NOMO-1 treated with DMSO at 0.1 percent for 48 hours (cell line): ENCODE measurements around the gene SUMO3.
A peak's percentile ranks its signal among the peaks of the same experiment; 100 is the strongest.

Experiments used
- DNase-seq: peaks from one replicate; lab custom pipeline; 2025; ENCODE audit not compliant: unreplicated experiment; lab: John Stamatoyannopoulos, UW

SUMO3 gene

GRCh38 chr21:44831227-44831860 lies 13.5 kb upstream of the SUMO3 start:
- peak; percentile 46 for DNase-seq

- no peak for DNase-seq
Observed at GRCh38 chr21:44829507-44830092, 11.7 kb upstream of the SUMO3 start.

DNA sequence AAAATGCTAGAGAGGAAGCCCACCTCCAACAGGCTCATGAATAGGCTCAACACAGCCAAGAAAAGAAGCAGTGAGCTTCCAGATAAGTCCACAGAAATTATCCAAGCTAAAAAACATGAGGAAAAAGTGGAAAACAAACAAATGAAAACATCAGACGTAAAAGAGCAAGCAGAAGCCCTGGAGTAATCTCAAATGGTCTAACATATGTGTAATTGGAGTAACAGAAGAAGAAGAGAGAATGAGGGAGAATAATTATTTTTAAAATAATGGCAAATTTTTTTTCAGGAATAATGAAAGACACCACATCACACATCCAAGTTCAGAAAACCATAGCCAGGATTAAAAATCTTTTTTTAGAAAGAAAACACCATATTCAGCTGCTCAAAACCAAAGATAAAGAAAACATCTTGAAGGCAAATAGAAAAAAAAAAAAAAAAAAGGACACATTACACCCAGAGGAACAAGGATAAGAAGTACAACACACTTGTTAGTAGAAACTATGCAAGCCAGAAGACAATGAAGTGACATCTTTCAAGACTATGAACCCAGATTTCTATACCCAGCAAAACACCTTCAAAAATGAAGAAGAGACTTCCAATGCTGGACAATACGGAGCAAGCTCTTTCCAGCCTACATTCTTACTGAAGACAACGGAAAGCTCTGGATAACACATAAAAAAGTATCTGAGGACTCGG lies 10.6 kb upstream of the SUMO3 start:
- DNase-seq, result no peak

DNA sequence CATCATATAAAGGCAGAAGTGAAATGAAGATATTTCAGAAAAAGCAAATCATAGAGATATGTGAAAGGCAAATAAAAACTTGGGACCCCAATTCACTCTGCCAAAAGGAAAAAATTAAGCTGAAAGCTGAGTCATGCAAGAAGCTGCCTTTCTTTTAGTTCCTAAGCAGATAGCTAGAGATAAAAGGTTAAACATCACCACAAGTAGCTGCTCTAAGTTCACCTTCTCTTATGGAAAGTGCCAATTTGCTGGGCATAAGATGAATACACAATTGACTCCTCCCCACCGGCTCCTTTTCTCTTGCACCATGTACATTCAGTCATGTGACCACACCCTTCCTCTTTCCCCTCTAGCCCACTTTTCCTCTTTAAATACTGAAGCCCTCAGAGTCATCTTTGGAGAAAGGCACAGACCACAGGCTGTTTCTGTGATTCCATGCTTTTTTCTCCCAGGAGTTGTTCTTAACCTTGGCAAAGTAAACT lies 5.4 kb upstream of the SUMO3 start:
- DNase-seq, result peak; percentile 36

DNA sequence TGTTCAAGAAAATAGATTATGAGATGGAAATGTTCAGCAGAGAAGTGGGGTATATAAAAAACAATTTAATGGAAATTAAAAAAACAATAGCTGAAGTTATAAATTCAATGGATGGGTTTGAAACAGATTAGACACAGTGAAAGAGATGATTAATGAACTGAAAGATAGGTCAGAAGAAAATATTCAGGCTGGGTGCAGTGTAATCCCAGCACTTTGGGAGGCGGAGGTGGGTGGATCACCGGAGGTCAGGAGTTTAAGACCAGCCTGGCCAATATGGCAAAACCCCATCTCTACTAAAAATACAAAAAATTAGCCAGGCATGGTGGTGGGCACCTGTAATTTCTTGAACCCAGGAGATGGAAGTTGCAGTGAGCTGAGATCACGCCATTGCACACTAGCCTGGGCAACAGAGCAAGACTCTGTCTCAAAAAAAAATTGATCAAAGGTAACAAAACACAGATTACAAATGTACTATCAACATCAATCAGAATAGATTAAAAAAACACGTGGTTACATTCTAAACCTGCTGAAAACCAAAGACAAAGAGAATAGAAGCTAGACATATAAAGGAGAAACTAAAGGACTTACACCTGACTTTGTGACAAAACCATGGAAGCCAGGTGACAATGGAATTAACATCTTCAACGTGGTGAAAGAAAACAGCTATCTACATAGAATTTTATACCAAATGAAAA lies 4.8 kb upstream of the SUMO3 start:
- peak; percentile 6 for DNase-seq

DNA sequence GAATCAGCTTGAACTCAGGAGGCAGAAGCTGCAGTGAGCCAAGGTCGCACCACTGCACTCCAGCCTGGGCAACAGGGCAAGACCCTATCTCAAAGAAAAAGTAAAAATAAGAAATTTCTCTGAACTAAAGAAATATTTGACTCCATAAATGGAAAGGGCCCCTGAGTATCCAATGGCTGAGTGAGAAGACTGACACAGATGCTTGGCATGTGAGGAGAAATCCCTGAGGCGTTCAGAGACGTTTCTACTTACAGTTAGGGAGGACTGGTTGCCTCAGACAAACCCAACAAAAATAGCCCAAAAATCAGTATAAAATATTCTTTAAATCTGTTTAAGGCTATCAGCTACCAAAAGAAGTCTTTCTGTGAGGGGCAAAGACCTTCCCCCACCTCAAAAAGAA lies 3.0 kb upstream of the SUMO3 start:
- no peak for DNase-seq

DNA sequence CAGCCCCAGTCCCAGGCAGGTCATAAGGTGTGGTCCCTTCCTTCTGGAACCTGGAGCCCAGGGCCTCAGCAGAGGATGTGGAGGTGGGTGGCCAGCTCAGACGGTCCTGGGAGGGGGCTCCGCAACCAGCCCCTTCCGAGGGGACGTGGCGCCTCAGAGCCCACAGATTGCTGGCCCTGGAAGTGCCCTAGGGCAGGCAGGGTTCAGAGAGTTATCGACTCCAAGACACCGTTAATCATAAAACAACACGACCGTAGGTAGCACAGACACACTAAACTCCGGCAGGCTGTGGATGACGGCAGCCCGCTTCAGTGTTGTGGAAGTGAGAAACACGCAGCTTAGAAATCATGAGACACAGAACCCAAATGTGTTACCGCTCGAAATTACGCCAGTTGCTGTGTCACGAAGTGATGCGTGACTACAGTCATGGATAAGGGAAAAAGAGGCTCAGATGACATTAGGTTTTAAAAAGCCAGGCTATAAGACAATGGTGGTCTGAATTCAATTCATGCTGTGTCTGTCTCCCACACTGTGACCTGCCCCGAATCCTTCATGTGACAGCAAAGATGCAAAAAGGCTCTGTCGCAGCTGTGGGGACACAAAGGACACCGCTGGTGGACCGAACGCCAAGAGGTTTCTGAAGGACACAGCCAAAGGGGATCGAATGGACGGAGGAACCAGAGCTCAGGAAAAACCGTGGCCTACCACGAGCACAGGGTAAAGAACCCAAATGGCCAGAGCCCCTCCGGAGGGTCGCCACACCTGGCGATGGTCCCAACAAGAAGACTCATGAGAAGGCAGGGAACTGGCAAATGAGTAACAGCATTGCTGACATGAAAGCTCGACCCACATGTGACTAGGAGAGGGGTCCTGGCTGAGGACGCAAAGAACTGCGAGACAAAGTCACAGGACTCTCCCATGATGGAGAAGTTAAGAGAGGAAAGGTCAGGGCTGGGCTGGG lies 1.7 kb upstream of the SUMO3 start:
- no peak for DNase-seq

DNA sequence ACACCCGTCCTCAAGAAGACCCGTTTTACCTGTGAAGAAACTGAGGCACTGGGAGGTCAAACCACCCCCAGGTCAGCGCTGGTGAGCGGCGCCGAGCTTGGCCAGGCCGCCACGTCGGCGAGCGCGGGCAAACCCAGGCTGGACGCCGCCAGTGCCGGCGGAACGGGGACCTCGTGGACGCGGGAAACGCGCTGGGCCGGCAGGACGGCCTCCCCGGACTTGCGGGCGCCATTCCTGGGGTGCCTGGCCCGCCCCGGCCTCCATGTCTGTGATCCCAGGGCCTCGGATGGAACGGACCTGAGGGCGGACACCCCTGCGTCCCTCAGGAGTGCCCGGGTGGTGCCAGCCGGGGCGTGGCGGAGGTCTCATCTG lies 764 bp upstream of the SUMO3 start:
- no peak for DNase-seq

DNA sequence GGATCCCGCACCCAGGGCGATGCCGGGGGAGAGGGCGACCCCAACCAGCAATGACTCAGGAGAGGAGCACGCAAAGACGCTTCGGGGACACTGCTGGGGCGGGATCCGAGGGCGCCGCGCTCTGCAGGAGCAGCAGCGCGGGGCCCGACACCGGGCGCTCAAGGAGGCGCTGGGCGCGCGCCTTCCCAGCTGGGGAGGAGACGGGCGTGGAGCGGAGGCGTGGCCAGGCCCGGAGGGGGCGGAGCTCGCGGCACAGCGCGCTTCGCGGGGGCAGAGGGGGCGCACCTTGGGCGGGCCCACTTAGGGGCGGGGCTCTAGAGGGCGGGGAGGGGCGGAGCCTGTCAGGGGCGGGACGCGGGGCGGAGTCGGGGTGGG lies 369 bp downstream of the SUMO3 start:
- DNase-seq, result peak; percentile 60

DNA sequence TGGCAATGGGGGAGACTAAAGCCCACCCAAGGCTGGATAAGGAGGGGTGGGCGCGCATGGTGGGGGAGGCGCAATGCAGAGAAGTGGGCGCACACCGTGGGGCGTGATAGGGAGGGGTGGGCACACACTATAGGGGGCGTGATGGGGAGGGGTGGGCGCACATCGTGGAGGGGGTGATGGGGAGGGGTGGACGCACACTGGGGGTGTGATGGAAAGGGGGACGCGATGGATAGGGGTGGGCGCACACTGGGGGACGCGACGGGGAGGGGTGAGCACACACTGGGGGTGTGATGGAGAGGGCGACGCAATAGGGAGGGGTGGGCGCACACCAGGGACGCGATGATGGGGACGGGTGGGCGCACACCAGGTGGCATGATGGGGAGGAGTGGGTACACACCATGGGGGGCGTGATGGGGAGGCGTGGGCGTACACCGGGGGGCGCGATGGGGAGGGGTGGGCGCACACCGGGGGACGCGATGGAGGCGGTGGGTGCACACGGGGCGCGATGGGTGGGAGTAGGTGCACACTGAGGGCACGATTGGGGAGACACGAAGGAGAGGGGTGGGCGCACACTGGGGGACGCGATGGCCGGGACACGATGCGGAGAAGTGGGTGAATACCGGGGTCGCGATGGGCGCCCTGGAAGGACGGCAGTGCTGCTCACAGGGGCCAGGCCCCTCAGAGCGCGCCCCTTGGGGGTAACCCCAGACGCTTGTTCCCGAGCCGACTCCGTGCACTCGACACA lies 929 bp downstream of the SUMO3 start:
- DNase-seq, result no peak

GRCh38 chr21:44815852-44816628 lies 1.8 kb downstream of the SUMO3 start:
- DNase-seq, result no peak

GRCh38 chr21:44815225-44815624 lies 2.6 kb downstream of the SUMO3 start:
- DNase-seq, result no peak

DNA sequence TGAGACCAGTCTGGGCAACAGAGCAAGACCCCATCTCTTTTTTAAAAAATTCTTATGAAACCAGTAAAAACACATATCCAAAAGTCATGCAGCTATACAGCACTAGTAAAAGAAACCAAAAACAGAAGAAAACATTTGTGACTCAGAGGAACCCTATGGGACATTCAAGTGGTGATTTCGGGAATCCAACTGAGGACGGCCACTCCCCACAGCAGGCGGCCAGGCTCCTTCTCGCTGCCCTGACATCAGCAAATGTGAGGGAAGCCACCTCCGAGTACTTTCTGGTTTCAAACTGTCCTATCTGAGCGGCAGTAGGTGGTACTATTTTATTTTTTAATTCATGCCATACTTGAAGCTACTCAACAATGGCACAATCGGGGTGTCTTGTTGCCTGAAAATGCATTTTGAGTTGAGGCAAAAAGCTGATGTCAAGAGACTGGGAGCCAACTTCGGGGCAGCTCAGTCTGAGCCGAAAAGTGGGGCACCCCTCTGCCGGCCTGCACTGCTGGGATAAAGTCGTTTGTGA lies 3.3 kb downstream of the SUMO3 start:
- no peak for DNase-seq

GRCh38 chr21:44813727-44814126 lies 4.1 kb downstream of the SUMO3 start:
- no peak for DNase-seq

- DNase-seq, result no peak
Observed at GRCh38 chr21:44813149-44813548, 4.7 kb downstream of the SUMO3 start.

GRCh38 chr21:44812640-44813039 lies 5.2 kb downstream of the SUMO3 start:
- no peak for DNase-seq

DNA sequence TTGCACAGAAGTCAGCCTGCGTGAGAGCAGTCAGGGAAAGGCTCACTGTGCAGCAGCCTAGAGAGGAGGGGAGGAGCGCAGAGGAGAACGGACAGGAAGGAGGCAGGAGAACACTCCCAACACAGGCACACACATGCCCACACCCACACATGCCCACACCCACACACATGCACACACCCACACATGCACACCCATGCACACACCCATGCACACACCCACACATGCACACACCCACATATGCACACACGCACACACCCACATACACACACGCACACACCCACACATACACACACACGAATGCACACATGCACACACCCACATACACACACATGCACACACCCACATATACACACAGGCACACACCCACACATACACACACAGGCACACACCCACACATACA lies 7.1 kb downstream of the SUMO3 start:
- DNase-seq, result no peak

DNA sequence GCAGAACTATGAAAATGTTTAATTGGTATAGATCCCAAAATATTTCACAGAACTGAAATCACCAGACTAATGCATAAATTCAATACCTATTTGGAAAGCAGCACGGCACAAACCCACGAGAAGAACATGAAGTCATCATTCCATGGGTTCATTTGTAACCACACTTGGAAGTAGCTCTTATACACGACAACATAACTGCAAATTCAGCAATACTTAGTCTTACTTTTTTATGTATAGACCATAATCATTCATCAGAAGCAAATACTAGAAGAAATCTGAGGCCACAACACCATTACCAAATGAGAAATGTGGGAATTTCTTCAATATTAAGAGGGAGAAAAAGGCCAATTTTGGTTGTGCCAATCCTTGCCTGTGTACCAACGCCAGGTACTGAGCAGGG lies 12.0 kb downstream of the SUMO3 start:
- no peak for DNase-seq

- DNase-seq, result no peak
Observed at GRCh38 chr21:44805226-44805625, 12.6 kb downstream of the SUMO3 start.
